Measurements from ENCODE around the gene FAM25G.

FAM25G gene

DNA sequence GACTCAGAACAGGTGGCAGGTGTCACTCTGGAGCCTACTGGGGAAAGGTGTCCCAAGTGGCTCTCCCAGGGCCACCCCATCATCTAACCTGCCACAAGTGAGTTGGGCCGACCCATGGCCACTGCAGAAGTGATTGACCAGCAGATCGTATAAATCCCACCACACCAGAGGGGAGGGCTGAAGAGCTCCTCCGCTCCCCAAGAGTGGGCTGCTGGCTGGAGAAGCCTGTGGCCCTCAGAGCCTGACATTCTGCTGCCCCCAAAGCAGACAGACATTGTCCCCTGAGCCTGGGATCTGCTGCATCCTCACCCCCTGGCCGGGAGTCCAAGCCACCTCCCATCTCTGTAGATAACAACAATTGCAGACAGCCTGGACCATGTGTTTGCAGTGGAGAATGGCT lies 44.3 kb downstream of the FAM25G start:
- TF ChIP-seq, protein P1, sequence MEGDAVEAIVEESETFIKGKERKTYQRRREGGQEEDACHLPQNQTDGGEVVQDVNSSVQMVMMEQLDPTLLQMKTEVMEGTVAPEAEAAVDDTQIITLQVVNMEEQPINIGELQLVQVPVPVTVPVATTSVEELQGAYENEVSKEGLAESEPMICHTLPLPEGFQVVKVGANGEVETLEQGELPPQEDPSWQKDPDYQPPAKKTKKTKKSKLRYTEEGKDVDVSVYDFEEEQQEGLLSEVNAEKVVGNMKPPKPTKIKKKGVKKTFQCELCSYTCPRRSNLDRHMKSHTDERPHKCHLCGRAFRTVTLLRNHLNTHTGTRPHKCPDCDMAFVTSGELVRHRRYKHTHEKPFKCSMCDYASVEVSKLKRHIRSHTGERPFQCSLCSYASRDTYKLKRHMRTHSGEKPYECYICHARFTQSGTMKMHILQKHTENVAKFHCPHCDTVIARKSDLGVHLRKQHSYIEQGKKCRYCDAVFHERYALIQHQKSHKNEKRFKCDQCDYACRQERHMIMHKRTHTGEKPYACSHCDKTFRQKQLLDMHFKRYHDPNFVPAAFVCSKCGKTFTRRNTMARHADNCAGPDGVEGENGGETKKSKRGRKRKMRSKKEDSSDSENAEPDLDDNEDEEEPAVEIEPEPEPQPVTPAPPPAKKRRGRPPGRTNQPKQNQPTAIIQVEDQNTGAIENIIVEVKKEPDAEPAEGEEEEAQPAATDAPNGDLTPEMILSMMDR (IDR thresholded peaks at IDR 0.05): no peak
- Mint-ChIP-seq H3K36me3 (ENCODE audit: low read depth) (no peaks in the 10 kb centered on the region), H3K4me1 (peaks cover 17% of the 10 kb centered on the region), H3K9me3 (peaks cover 16% of the 10 kb centered on the region), H3K27ac (no peak overlapping the region), H3K27me3 (ENCODE audit: low read depth, poor library complexity) (peaks cover 2% of the 10 kb centered on the region), H3K4me3 (no peak overlapping the region)
- DNase-seq: no peak

DNA sequence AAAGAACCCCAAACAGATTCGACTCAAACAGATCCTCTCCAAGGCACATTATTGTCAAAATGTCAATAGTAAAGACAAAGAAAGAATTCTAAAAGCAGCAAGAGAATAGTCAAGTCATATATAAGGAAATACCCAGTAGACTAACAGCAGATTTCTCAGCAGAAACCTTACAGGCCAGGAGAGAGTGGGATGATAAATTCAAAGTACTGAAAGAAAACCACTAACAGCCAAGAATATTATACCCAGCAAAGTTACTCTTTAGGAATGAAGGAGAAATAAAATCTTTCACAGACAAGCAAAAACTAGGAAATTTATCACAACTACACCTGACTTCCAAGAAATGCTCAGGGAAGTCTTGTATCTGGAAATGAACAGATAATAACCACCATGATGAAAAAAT lies 45.8 kb downstream of the FAM25G start:
- H3K36me3 Mint-ChIP-seq (ENCODE audit: low read depth): no peaks in the 10 kb centered on the region
- no peak overlapping the region for H3K4me3 Mint-ChIP-seq
- DNase-seq: no peak
- H3K4me1 Mint-ChIP-seq: peaks cover 16% of the 10 kb centered on the region
- peaks cover 2% of the 10 kb centered on the region for H3K27me3 Mint-ChIP-seq (ENCODE audit: low read depth, poor library complexity)
- TF ChIP-seq, protein P1 (IDR thresholded peaks at IDR 0.05): no peak
- peaks cover 16% of the 10 kb centered on the region for H3K9me3 Mint-ChIP-seq
- H3K27ac Mint-ChIP-seq: no peak overlapping the region

DNA sequence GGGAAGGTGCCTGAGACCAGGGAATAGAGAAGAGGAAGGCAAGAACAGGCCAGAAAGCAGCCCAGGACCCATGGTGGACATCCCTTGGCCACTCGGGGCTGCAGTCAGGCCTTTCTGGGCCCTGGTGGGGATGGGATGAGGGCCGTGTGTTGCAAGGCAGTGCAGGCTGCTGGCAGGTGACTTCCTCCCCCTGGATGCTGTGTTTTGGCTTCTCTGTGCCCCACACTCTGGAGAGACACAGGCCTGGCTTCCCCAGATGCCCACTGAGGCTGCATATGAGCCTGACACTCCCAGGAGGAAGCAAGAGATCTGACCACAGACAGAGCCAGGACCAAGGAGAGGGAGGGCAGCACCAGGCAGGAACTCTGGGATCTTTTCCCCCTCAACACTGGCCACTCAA lies 47.5 kb downstream of the FAM25G start:
- H3K9me3 Mint-ChIP-seq: peaks cover 16% of the 10 kb centered on the region
- no peak overlapping the region for H3K4me3 Mint-ChIP-seq
- no peak for DNase-seq
- H3K36me3 Mint-ChIP-seq (ENCODE audit: low read depth): no peaks in the 10 kb centered on the region
- H3K4me1 Mint-ChIP-seq: peaks cover 15% of the 10 kb centered on the region
- TF ChIP-seq, protein P1 (IDR thresholded peaks at IDR 0.05): no peak
- H3K27me3 Mint-ChIP-seq (ENCODE audit: low read depth, poor library complexity): peaks cover 2% of the 10 kb centered on the region
- H3K27ac Mint-ChIP-seq: no peak overlapping the region

DNA sequence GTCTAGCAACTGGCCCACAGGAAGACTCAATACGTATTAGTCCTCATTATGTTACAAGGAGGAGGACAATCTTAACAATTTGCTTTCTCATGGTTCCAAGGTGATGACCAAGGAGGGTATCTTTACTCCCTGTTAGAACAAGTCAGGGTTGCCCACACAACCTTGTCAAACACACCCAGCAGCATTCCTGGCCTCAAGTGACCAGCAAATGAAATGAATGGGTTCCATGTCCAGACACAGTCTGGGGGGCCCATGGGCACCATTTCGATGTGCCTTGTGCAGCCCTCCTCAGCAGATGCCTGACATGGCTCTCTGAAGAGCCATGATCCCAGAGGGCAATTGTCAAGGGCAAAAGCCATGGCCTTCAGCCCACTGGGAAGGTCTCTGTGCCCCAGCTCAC lies 48.4 kb downstream of the FAM25G start:
- H3K4me1 Mint-ChIP-seq: peaks cover 6% of the 10 kb centered on the region
- TF ChIP-seq, protein P1 (IDR thresholded peaks at IDR 0.05): no peak
- no peaks in the 10 kb centered on the region for H3K36me3 Mint-ChIP-seq (ENCODE audit: low read depth)
- no peak overlapping the region for H3K4me3 Mint-ChIP-seq
- no peaks in the 10 kb centered on the region for H3K27me3 Mint-ChIP-seq (ENCODE audit: low read depth, poor library complexity)
- H3K9me3 Mint-ChIP-seq: peaks cover 23% of the 10 kb centered on the region
- H3K27ac Mint-ChIP-seq: no peak overlapping the region
- DNase-seq: no peak

DNA sequence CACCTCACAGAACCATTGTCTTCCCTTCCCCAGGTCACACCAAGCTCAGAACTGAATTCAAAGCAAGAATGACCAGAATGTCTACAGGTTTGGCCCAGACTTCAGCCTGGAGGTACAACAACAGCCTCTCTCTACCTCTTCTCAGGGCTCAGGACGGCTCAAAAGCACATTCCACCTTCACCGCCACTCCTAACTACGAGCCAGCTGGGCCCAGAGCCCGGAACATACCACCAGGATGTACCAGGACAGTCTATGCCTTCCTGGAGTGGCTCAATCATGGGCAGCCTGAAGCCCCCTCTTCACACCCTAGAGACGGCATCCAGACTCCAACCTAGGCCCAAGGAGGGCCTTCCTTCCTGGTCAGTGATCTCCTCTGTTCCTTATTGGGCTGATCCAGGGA lies 49.1 kb downstream of the FAM25G start:
- TF ChIP-seq, protein P1 (IDR thresholded peaks at IDR 0.05): no peak
- no peak overlapping the region for H3K4me3 Mint-ChIP-seq
- no peaks in the 10 kb centered on the region for H3K27me3 Mint-ChIP-seq (ENCODE audit: low read depth, poor library complexity)
- H3K4me1 Mint-ChIP-seq: no peaks in the 10 kb centered on the region
- no peaks in the 10 kb centered on the region for H3K36me3 Mint-ChIP-seq (ENCODE audit: low read depth)
- H3K27ac Mint-ChIP-seq: no peak overlapping the region
- peaks cover 27% of the 10 kb centered on the region for H3K9me3 Mint-ChIP-seq
- no peak for DNase-seq

DNA sequence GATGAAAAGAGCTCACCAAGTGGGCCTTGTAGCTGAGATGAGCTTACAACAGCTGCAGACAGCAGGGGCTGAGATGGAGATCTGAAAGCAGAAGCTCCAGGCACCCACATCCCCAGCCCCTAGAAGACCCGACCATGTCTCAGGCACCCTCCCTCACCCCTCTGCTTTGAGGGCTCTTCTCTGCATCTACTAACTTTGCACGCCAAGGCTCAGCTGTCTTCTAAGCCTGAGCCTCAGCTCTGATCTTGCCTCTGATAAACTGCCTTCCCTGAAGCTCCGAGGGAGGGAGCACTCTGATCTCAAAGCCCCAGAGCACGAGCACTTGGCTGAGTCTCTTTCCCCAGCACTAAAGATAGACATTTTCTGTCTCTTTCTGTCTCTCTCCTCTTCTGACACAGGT lies 49.6 kb downstream of the FAM25G start:
- TF ChIP-seq, protein P1 (IDR thresholded peaks at IDR 0.05): no peak
- Mint-ChIP-seq H3K27me3 (ENCODE audit: low read depth, poor library complexity) (no peaks in the 10 kb centered on the region), H3K4me1 (no peaks in the 10 kb centered on the region), H3K4me3 (no peak overlapping the region), H3K9me3 (peaks cover 27% of the 10 kb centered on the region), H3K27ac (no peak overlapping the region), H3K36me3 (ENCODE audit: low read depth) (no peaks in the 10 kb centered on the region)
- DNase-seq: no peak
